ENCODE data around the gene SLC6A12.

Gene SLC6A12

GRCh38 chr12:153080-153746, 60.7 kb downstream of the SLC6A12 start:
- Histone ChIP-seq H3K4me3 (no peak overlapping the region), H3K36me3 (no peaks in the 10 kb centered on the region), H3K4me1 (peaks cover 0 to 5% (median 0%) of the 10 kb centered on the region in 4 donors), H3K27me3 (peaks cover 0 to 20% of the 10 kb centered on the region in 2 donors), H3K27ac (no peak overlapping the region), H3K9me3 (no peaks in the 10 kb centered on the region)
- intact Hi-C loops (cut with DNase I; ENCODE audit: low total_unique reads) = no loop called here
- DNase-seq = peak in 1 of 2 donors; percentile 38
- no peak for TF ChIP-seq CTCF (IDR thresholded peaks at IDR 0.05)

- H3K27me3 ChIP-seq = peaks cover 0 to 20% of the 10 kb centered on the region in 2 donors
- TF ChIP-seq CTCF (IDR thresholded peaks at IDR 0.05) = no peak
These were observed 61.5 kb downstream of the SLC6A12 start for GRCh38 chr12:152440-152839.

GRCh38 chr12:151579-151978, 62.4 kb downstream of the SLC6A12 start:
- H3K9me3 ChIP-seq = no peaks in the 10 kb centered on the region
- no peak overlapping the region for H3K4me3 ChIP-seq
- peaks cover 0 to 20% of the 10 kb centered on the region in 2 donors for H3K27me3 ChIP-seq
- no peak overlapping the region for H3K27ac ChIP-seq
- no peak for TF ChIP-seq CTCF (IDR thresholded peaks at IDR 0.05)
- DNase-seq = no peak
- no peaks in the 10 kb centered on the region for H3K36me3 ChIP-seq
- intact Hi-C loops (cut with DNase I; ENCODE audit: low total_unique reads) = no loop called here
- peaks cover 0 to 5% (median 0%) of the 10 kb centered on the region in 4 donors for H3K4me1 ChIP-seq

More at GRCh38 chr12:152440-152839, 61.5 kb downstream of the SLC6A12 start:
- no peaks in the 10 kb centered on the region for H3K9me3 ChIP-seq
- H3K4me1 ChIP-seq = peaks cover 0 to 5% (median 0%) of the 10 kb centered on the region in 4 donors
- H3K36me3 ChIP-seq = no peaks in the 10 kb centered on the region
- no peak overlapping the region for H3K27ac ChIP-seq
- no peak overlapping the region for H3K4me3 ChIP-seq
- intact Hi-C loops (cut with DNase I; ENCODE audit: low total_unique reads) = no loop called here
- no peak for DNase-seq

- no peak overlapping the region for H3K27ac ChIP-seq
- H3K27me3 ChIP-seq = peaks cover 0 to 7% of the 10 kb centered on the region in 2 donors
- H3K36me3 ChIP-seq = no peaks in the 10 kb centered on the region
- H3K4me1 ChIP-seq = peaks cover 0 to 5% (median 0%) of the 10 kb centered on the region in 4 donors
- H3K9me3 ChIP-seq = no peaks in the 10 kb centered on the region
- no peak for DNase-seq
- no peak overlapping the region for H3K4me3 ChIP-seq
- no peak for TF ChIP-seq CTCF (IDR thresholded peaks at IDR 0.05)
- intact Hi-C loops (cut with DNase I; ENCODE audit: low total_unique reads) = no loop called here
These were observed 65.1 kb downstream of the SLC6A12 start for GRCh38 chr12:148676-149416.

GRCh38 chr12:147242-147641, 66.7 kb downstream of the SLC6A12 start:
- Histone ChIP-seq H3K9me3 (no peaks in the 10 kb centered on the region), H3K4me1 (peaks cover 0 to 5% (median 0%) of the 10 kb centered on the region in 4 donors), H3K4me3 (no peak overlapping the region), H3K27me3 (no peaks in the 10 kb centered on the region), H3K27ac (no peak overlapping the region), H3K36me3 (no peaks in the 10 kb centered on the region)
- no peak for TF ChIP-seq CTCF (IDR thresholded peaks at IDR 0.05)
- intact Hi-C loops (cut with DNase I; ENCODE audit: low total_unique reads) = no loop called here
- no peak for DNase-seq
